ENCODE measurements around the gene ZNF888.

Gene ZNF888

DNA sequence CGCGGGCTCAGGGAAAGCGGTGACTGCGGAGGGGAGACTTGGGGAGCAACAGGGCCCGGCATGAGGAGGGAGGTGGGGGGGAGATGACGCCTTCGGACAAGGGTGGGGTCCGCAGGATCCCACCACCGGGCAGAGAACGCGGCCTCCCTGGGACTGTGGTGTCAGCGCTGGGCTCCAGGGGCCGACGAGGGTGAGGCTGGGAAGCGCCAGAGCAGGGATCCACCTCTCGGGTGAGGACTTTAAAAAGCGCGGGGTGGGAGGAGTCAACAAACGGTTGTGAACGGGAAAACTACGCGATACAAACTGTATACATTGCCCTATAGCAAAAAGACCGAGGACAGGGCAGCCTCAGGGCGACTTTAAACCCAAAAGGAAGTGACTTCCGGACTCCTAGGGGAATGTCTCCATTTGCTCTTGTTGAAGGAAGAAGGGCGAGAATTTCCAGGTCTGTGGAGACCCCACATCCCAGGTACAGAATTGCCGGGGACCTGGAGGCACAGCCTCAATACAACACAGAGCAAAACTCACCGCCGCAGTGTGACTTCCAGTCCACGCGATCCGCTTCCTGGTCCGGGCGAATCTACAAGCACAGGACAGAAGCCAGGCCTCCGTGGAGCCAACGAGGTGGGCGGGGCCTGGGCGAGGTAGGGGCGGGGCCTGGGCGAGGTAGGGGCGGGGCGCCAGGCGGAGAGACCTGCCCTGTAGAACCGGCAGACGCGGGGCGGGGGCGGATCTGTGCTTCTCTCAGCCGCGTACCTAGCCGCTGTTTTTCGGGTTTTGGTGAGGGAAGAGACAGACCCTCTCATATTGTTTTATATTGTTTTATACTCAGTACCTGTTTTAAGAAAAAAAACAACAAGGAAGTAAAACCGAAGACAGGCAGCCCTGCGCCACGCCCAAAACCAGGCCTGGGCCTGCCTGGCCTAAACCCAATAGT, at the start of gene ZNF888:
Gene ZNF888, minus strand, starts transcription at position 588 of the 937 bp plus-strand sequence. CDS start 5,555 bp downstream, outside the sequence.
- H3K4me3 ChIP-seq (ENCODE audit: low read depth, low read length) = peak within 1 kb of the TSS; percentile 82
- TF ChIP-seq, protein P1, sequence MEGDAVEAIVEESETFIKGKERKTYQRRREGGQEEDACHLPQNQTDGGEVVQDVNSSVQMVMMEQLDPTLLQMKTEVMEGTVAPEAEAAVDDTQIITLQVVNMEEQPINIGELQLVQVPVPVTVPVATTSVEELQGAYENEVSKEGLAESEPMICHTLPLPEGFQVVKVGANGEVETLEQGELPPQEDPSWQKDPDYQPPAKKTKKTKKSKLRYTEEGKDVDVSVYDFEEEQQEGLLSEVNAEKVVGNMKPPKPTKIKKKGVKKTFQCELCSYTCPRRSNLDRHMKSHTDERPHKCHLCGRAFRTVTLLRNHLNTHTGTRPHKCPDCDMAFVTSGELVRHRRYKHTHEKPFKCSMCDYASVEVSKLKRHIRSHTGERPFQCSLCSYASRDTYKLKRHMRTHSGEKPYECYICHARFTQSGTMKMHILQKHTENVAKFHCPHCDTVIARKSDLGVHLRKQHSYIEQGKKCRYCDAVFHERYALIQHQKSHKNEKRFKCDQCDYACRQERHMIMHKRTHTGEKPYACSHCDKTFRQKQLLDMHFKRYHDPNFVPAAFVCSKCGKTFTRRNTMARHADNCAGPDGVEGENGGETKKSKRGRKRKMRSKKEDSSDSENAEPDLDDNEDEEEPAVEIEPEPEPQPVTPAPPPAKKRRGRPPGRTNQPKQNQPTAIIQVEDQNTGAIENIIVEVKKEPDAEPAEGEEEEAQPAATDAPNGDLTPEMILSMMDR (conservative IDR thresholded peaks at IDR 0.05; ENCODE audit: low read depth, low read length) = no peak
- peak; percentile 85 for DNase-seq (ENCODE audit: low read depth)

DNA sequence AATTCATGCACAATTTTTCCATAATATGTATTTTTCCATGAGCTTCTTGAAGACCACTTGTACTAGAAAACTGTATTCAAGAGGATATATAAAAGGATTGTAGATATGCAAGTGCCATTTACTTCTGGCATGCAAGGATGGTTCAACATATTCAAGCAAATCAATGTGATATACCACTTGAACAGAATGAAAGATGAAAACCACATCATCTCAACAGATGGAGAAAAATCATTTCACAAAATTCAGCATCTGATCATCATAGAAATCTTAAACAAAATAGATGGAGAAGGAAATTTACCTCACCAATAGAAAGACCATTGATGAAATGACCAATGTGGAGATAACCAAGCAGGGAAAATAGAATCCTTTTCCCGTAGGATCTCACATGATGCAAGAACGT, 44.5 kb upstream of the ZNF888 start:
- H3K4me3 ChIP-seq (ENCODE audit: low read depth, low read length) = no peak overlapping the region
- TF ChIP-seq, protein P1 (conservative IDR thresholded peaks at IDR 0.05; ENCODE audit: low read depth, low read length) = no peak
- no peak for DNase-seq (ENCODE audit: low read depth)

DNA sequence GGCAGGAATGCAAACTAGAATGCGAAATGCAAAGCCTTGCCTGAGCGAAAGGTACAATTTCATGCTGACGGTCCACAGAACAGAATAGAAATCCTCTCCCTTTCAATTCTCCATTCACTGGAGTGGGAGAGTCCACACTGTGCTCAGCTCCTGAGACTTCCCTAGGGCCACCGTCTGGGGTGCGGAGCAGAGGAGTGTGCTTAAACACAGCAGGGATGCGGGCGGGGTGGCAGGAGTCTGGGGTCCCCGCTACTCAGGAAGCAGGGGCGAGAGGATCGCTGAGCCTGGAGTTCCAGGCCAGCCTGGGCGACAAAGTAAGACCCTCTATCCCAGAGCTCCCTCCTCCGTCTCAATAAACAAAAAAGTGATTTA, 40.0 kb upstream of the ZNF888 start:
- TF ChIP-seq, protein P1 (conservative IDR thresholded peaks at IDR 0.05; ENCODE audit: low read depth, low read length) = no peak
- DNase-seq (ENCODE audit: low read depth) = no peak
- peak overlapping the region; percentile 79 for H3K4me3 ChIP-seq (ENCODE audit: low read depth, low read length)

DNA sequence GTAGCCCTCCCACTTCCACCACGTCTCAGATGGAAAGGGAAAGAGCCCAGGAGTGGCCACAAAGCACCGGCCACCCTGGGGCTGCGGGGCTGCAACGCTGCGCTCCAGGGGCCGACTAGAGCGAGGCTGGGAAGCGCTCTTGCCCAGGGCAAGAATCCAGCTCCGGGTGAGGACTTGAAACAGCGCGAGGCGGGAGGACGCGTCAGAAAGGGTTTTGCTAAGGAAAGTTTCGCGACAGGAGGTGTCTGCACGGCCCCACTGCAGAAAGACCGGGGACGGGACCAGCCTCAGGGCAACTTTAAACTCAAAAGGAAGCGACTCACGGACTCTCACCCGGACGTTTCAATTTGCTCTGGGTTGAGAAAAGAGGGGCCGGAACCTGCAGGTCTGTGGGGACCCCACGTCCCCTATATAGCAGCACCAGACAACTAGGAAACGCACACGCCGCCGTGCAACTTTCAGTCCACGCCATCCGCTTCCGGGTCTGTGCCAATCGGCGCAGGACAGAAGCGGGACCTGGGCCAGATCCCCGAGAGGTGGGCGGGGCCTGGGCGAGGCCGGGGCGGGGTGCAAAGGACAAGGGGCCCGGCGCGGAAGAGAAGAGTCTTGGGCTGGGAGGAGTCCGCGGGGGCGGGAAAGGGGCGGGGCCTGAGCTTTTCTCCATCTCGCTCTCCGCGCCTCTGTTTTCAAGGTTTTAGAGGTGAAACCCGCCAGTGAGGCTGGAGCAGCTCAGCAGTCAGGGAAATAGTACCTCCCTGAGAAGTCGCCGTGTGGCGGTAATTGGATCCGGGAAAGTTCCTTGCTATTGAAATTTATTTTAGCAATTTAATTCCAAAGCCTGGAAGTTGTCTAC, 39.4 kb upstream of the ZNF888 start, which contains the start of gene ZNF816:
Gene ZNF816, minus strand, starts transcription at position 488 of the 853 bp plus-strand sequence. CDS start 6,792 bp downstream, outside the sequence.
- peak within 1 kb of the TSS; percentile 79 for H3K4me3 ChIP-seq (ENCODE audit: low read depth, low read length)
- TF ChIP-seq, protein P1 (conservative IDR thresholded peaks at IDR 0.05; ENCODE audit: low read depth, low read length) = no peak
- DNase-seq (ENCODE audit: low read depth) = peak; percentile 96

DNA sequence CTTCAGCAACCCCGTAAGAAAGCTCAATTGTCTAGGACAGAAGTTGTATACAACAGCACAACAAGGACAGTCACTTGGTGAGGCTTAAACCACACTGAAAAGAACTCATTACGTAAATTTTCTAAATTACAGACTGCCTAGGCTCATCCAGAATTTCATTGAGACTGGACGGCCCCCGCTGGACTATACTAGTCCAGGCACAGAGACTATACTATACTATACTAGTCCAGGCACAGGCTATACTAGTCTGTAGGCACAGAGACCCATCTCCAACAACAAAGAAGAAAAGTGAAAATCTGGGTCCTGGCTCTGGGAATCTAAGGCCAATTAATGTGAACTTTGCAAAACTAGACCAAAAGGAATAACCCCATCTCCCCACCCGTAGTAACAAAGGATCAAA, 38.8 kb upstream of the ZNF888 start:
- no peak for DNase-seq (ENCODE audit: low read depth)
- TF ChIP-seq, protein P1 (conservative IDR thresholded peaks at IDR 0.05; ENCODE audit: low read depth, low read length) = no peak
- peak overlapping the region; percentile 79 for H3K4me3 ChIP-seq (ENCODE audit: low read depth, low read length)

DNA sequence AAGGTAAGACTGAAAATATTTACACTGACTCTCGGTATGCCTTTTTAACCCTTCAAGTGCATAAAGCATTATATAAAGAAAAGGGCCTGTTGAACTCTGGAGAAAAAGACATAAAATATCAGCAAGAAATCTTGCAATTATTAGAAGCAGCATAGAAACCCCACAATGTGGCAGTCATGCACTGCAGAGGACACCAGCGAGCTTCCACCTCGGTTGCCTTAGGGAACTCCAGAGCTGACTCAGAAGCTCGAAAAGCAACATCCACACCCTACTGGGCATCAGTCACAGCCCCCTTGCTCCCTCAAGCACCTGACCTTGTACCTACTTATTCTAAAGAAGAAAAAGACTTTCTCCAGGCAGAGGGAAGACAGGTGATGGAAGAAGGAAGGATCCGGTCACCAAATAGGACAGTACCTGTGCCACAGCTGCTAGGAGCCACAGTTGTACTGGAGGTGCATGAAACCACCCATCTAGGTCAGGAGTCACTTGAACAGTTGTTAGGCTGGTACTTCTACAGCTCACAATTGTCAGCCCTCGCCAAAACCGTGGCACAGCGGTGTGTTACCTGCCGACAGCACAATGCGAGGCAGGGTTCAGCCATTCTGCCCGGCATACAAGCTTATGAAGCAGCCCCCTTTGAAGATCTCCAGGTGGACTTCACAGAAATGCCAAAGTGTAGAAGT, 36.5 kb upstream of the ZNF888 start:
- TF ChIP-seq, protein P1 (conservative IDR thresholded peaks at IDR 0.05; ENCODE audit: low read depth, low read length) = no peak
- no peak for DNase-seq (ENCODE audit: low read depth)
- no peak overlapping the region for H3K4me3 ChIP-seq (ENCODE audit: low read depth, low read length)
